HG03280 (cell line): ENCODE data around the gene FDX2.

Experiments
- ATAC-seq: cut with Tn5 transposase; IDR thresholded peaks from one replicate; pipeline ENCODE4 v1.9.1; 2021; ENCODE audit warnings: mild to moderate bottlenecking, moderate library complexity; ENCODE audit not compliant: unreplicated experiment

The FDX2 gene

GRCh38 chr19:10333758-10334587 lies 18.2 kb upstream of the FDX2 start:
- no peak for ATAC-seq

DNA sequence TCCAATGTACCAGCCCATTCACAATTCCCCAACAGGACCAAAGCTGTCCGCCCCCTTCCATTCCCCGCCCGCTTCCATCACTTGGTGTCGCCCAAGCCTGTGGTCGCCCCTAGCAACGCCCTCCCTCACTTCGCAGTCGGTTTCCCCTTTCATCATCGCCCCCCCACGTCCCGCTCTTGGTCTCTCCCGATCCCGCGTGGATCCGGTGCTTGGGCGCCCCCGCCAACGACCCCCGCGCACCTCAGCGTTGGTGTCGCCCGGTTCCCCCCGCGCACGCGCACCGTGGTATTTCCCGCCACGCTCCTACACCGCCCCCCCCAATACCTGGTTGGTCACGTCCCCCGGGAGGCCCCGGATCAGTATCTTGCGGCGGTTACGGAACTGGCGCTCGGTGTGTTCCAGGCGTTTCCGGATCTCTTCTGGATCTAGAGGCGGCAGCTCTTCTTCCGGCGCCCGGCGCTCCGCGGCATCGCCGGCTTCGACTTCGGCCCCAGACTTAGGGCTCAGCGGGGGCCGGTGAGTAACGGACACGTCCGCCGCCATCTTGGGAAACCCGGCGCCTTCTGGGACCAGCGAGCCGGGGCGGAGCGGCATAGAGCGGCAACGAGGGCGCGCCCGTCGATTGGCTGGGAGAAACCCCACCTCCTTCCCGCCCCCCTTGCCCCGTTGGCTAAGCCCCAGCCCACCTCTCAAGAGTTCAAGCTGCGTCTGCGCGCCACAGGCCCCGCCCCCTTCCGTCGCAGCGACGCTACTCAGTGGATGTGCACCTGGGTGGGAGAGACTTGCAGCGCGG lies 17.3 kb upstream of the FDX2 start, which contains the start of gene RAVER1:
Gene RAVER1, minus strand, starts transcription at position 565 of the 793 bp plus-strand sequence. Its CDS starts 22 bp downstream, at position 543.
- ATAC-seq = peak; percentile 90

- ATAC-seq = no peak
These were observed 16.5 kb upstream of the FDX2 start for GRCh38 chr19:10332158-10332964.

GRCh38 chr19:10329555-10329954 lies 13.7 kb upstream of the FDX2 start:
- ATAC-seq = no peak

- ATAC-seq = no peak
These were observed 13.0 kb upstream of the FDX2 start for GRCh38 chr19:10328558-10329429.

DNA sequence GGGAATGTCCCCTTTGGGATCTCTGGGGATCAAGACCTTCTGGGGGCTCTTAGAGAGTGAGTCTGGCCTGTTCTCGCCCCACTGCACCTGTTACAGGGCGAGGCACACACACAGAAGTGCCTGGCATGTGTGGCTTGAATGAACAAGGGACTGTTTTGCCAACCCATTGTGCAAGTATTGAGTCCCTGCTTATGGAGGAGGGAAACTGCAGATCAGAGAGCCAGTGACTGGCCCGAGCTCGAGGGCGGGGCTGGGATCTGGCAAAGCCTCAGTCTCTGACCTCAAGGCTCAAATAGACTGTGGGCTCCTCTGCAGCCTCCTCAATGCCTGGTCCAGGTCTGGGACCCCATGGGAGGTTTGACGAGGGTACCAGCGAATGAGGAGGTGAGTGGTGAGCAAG lies 12.0 kb upstream of the FDX2 start:
- ATAC-seq = no peak

DNA sequence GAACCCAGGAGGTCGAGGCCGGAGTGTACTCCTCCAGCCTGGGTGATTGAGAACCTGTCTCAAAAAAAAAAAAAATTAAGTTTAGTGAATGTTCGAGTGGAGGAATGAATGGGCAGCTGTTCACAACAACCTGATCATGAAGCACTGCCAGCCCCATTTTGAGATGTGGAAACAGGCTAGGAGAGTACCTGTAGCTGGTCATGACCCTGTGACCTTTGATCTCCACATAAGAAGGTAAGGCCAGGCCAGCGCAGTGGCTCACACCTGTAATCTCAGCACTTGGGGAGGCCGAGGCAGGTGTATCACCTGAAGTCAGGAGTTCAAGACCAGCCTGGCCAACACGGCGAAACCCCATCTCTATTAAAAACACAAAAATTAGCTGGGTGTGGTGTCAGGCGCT lies 9.9 kb upstream of the FDX2 start:
- no peak for ATAC-seq

DNA sequence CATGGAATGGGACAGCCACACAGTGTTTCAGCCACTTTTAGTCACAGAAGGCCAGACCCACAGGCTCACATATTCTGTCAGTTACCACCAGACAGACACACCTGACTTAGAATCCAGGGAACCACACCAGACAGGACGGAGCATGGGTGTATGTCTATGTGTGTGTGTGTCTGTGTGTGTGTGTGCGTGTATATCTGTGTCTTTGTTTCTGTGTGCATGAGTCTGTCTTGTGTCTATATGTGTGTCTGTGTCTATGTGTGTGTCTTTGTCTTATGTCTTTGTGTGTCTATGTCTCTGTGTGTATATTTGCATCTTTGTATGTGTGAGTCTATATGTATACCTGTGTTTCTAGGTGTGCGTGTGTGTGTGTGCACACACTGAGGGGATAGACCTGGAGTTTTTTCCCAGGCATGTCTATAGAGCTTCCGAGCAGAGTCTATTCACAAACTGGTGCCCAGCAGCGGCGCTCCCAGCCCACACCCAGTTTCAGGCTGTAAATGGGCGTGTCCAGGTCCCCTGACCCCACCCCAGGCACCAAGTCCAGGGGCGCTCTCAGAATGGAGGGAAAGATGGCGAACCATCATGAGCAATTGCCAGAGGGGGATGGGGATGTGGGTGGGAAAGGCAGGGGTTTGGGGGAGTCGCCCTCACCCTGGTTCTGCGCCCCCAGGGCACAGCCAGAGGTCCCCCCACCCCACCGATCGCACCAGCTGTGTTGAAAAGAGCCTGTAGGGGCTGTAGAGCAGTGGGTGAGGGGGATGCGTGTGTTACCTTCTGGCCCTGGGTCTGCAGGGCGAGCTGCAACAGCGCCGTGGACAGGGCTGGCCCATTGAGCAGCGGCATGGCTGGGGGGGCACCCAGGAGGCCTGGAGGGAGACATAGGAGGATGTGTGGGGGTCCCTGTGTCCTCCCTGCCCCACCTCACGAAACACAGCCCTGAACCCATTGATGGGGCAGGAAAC lies 6.3 kb upstream of the FDX2 start:
- ATAC-seq = no peak

- ATAC-seq = no peak
These were observed 5.6 kb upstream of the FDX2 start for GRCh38 chr19:10321417-10321797.

GRCh38 chr19:10320602-10321416 lies 5.0 kb upstream of the FDX2 start:
- no peak for ATAC-seq

DNA sequence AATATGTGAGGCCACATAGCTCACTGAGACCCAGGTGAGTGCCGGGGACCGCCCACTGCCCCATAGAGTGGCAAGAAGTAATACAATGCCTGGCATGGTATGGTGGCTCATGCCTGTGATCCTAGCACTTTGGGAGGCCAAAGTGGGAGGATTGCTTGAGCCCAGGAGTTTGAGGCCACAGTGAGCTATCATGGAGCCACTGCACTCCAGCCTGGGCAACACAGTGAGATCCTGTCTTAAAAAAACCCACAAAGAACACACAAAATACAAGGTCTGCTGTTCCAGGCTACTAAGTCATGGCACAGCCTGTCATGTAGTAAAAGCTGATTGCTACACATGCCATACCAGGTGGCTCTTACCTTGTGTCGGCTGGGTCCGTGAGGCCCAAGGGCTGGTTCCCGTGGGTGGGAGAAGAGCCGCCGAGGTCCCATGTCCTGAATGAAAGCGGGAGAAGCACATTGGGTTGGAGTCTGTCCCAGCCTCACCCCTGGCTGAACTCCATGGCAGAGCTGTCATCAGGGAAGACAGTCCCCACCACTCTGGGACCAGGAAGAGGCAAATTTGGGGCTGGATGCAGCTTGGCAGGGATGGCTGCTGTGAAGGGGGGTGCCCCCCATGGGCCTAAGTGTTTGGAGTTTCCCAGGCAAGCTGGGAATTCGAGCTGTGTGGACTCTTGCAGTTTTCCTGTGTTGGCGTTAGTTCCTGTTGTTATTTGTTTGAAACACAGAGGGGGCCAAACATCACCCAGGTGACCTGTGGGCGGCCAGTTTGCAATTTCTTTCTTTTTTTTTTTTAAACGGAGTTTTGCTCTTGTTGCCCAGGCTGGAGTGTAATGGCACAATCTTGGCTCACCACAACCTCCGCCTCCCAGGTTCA lies 3.2 kb upstream of the FDX2 start:
- no peak for ATAC-seq

DNA sequence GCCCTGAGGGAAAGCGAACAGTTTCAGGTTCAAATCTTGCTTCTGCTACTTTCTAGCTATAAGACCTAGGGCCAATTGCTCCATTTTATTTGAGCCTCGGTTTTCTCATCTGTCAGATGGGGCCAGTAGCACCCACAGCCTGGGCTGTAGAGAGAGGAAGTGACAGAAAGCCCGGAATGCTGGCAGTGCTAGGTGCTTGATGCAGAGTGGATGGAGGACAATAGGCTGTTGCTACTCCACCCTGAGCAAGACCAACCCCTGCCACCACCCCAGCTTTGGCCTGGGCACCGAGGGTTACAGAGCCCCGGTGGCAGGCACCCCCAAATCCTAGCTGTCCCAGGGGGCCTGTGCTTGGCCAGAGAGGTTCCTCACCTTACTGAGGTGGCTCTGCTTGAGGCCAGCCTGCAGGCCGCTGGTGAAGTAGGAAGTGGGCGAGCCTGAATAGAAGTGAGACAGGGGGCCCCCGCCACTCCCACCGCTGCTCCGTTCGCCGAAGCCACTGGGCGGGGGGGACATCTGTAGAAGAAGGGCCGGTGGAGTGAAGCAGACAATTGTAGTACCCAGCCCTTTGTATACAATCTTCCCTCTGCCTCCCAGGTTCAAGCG lies 2.1 kb upstream of the FDX2 start:
- ATAC-seq = no peak

DNA sequence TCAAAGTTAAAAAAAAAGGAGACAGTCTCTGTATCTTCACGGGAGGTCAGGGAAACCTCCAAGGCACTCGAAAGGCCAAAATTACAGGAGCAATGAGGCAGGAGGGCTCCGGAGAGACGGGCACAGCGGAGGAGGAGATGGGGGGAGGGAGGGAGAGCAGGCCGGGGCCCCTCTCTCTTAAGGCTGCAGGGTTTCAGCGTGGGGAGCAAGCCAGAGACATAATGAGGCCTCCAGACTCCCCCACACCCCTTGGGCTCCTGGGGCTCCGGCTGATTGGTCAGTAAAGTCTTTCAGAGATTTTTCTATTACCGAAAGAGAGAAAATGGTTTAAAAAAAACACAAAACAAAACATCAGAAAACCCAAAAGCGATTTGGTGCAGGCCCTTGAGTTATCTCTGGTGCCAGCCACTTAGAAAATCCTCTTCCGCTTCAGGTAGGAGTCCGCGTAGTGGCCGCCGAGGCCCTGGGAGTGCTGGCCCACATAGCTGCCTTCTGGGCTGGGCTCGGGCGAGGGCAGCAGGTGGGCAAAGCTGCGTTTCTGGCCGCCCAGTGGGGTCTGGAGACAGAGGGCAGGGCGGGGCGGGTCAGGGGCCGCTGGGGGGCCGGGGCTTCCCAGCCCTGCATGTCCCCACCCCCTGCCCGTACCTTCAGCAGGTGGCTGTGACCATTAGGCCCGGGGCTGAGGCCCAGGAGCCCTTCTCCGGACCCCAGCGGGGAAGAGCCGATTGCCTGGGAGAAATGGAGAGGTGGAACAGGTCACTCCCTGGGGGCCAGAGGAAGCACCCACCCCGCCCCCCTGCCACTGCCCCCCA lies 1.4 kb upstream of the FDX2 start:
- no peak for ATAC-seq

GRCh38 chr19:10316229-10317044 lies 622 bp upstream of the FDX2 start:
- no peak for ATAC-seq

GRCh38 chr19:10309423-10309822 lies 6.4 kb downstream of the FDX2 start, which contains the start of gene ZGLP1:
TSS of gene ZGLP1 (minus strand) at chr19:10309815.
- no peak for ATAC-seq
